Renal cortex interstitium (tissue), 11 donors: ENCODE results near the gene TBC1D4. TPM values are rescaled to one million over a fixed set of nuclear protein-coding genes. Genes with fewer than 3 reads are reported as not detected.

Experiments
- DNase-seq, 11 donors: peaks; one replicate each; pipeline ENCODE4 v3.0.0-alpha.2; 2013; ENCODE audit warnings: low read depth in 9 of 11, low spot score in 4 of 11; ENCODE audit errors: extremely low read depth in 1 of 11
- polyA plus RNA-seq, 3 donors: library from polyadenylated mRNA; unstranded; fragments of 120-200 nt; gene quantifications; one replicate each; pipeline ENCODE4 v1.2.1, GENCODE V29; 2013; ENCODE audit not compliant: insufficient read length in 3 of 3

The TBC1D4 gene
- polyA plus RNA-seq, 3 donors, result 45.6 to 59.9 (median 47.5) TPM

DNA sequence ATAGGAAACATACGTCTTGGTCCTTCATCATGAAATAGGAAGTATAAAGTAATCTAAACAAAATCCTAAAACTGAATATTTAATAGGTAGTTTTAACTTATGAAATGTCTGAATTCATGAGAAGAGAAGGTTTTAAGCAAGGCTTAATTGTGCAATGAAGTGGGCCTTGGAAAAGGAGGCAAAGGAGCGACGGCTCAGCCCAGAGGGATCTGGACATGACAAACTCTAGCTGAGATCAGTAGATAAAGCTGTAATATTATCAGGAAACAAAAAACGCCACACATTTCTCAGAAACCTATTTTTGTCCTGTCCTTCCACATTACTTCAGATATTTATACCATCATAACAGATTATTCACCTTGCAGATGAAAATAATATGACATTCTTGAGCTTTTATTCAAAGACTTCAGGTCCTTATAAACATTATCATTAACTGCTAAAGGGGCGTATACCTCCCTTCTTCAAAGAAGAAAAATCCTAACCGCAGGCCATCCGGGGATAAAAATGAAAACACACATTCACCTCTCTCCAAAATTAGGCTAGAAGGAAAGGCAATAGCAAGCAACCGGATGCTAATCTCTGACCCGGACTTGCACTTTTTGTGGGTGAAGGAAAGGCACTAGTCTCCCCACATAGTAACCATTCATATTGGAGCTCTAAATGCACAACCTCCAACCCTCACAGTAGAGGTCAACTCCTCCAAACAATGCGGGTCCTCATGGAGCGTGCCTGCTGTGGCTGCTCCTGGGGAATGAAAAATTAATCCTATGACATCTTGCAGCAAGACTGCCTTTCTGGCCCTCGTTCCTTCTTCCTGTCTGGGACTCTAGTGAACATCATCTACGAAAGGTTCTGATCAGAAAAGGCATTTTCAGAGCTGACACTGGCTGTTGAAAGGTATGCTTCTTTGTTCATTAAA lies 108.8 kb downstream of the TBC1D4 start:
- DNase-seq, result no peak

GRCh38 chr13:75372517-75372916 lies 109.5 kb downstream of the TBC1D4 start:
- DNase-seq, result peak in 8 of 11 donors; percentile 16 to 55 (median 34)

DNA sequence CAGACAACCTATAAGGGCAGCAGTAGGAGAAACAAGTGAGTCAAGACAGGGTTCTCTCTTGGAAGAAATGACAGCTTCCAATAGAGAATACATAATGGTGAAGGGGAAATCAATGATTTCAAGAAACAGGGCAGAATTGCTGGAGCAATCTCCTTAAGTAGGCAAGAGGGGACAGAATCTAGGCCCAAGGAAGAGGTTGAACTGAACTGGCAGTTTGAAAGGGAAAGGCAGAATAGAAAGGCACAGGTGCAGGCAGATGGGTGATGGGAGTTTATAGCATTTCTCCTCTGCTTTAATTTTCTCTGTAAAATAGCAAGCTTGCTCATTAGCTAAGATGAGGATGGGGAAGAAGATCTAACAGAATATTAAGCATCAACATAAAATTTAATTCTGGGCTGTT lies 110.8 kb downstream of the TBC1D4 start:
- no peak for DNase-seq

GRCh38 chr13:75370774-75371173 lies 111.2 kb downstream of the TBC1D4 start:
- no peak for DNase-seq

DNA sequence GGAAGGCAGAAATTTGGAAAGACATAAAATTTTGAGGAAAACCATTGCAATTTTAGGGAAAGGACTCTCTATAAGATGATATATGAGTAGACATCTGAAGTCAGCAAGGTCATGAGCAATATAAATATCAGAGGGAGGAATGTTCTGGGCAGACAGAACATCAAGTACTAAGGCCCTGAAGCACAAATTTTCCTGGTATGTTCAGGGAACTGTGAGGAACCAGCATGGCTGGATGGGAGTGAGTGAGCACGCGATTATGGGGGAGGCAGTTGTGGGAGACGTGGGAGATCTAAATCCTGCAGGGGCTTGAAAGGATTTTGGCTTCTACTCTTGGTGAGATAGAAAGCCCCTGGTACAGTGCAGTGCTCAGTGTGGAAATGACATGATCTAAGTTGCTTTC lies 112.0 kb downstream of the TBC1D4 start:
- peak in 1 of 11 donors; percentile 7 for DNase-seq

GRCh38 chr13:75368167-75368566 lies 113.8 kb downstream of the TBC1D4 start:
- peak in 6 of 11 donors; percentile 27 to 45 (median 32) for DNase-seq

DNA sequence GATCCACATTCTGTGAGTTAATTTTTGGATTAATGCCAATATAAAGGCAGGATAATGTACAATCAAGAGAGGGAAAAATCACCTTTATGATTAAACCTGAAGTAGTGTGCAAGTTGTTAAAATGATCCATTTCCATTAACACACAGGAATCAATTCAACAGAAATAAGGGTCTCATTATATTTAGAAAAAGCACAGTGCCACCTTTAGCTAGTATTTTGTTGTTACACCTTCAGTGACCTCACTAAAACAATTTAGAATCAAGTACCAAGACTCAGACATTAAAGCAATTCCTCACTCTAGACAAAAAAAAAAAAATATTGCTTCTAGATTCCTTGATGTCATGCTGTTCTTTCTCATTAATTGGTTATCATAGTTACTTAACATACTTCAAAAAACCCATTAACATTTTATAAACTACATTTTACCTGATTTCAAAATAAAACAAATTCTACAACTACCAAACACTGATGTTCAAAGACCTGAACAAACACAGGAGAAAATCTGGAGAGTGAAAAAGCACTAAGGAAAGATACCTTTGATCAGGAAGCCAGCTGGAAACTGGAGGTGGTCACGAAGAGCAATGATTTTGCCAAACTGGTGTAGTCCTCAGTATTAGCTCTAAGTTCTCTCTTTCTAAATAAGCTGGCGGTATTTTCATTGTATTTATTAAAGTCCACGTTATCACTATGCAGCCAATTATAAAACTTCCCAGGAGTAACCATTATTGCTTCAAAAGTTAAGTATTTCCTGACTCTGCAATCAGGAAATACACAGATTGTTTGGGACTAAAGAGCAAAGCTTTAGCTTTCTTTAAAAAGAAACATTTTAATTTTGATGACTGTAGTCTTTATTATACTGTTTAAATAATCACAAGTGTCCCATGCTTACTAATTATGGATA lies 115.3 kb downstream of the TBC1D4 start:
- DNase-seq, result no peak

- DNase-seq, result no peak
Observed at GRCh38 chr13:75365724-75366173, 116.2 kb downstream of the TBC1D4 start.

DNA sequence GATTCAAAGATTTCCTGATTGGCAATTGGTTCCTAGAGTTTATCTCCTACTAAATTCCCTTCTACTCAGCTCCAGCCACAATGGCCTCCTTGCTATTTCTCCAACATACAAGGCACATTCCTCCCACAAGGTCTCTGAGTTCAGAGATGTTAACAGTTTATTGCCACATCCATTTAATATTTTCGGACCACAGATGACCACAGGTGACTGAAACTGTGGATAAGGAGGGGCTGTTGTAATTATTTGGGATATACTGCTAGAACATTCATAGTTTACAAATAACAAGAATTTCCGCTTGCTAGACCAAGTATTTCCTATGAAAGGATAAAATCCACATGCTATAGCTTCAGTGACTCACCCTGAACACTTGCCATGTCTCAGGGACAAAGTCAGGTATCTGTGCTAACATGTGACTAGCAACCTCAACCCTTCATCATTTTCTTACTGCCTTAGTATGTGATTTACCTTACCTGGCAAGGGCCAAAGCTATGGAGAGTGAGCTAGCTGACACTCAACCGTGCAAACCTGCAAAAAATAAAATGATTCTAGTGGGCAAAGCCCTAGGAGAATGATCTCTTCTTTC lies 117.7 kb downstream of the TBC1D4 start:
- no peak for DNase-seq

- DNase-seq, result no peak
Observed at GRCh38 chr13:75363371-75363770, 118.6 kb downstream of the TBC1D4 start.

- no peak for DNase-seq
Observed at GRCh38 chr13:75362026-75362425, 119.9 kb downstream of the TBC1D4 start.

DNA sequence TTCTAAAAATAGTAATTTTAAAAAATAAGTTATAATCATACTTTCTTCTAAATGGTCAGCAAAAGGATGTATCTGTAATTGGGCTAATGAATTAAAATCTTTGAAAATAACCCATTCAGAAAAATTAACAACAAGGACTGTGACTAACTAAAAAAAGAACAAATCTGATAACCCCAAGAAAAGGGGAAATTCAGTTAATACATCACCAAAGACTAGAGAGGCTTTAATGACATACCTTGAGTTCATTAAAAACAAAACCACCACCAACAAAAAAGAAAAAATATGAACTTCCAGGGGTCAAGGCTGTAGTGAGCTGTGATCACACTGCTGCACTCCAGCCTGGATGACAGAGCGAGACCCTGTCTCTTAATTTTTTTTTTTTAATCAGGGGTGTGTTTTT lies 121.8 kb downstream of the TBC1D4 start:
- no peak for DNase-seq

- DNase-seq, result no peak
Observed at GRCh38 chr13:75359266-75359665, 122.7 kb downstream of the TBC1D4 start.

DNA sequence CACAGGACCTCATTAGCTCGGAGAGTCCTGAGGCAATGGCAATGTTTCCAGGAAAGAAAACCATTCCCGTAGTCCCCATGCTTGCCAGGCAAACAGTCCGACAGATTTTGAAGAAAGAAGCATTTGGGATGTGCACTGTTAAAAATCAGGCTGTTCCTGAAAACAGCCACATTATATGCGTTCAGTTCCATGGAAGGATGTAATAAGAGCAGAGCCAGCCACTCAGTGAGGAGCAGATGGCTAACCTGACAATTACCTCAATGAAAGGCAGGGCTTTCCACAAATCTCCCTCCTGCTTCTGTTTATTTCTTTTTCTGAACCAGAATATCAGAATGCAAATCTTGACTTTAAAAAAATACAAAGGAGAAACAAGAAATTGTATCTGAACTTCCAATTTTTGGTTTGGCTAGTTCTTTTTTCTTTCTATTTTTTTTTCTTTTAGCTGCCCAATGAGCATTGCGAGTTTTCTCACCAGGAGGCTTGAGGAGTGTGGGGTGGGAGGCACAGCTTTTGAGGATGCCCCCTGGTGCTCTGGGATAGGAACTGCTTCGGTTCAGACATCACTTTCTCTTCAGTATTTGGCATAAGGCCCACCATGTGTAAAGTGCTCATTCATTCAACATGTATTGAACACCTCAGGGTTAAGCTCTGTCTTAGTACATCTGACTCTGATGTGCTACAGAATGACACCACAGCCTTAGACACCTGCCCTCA lies 124.2 kb downstream of the TBC1D4 start:
- peak in 1 of 11 donors; percentile 14 for DNase-seq

DNA sequence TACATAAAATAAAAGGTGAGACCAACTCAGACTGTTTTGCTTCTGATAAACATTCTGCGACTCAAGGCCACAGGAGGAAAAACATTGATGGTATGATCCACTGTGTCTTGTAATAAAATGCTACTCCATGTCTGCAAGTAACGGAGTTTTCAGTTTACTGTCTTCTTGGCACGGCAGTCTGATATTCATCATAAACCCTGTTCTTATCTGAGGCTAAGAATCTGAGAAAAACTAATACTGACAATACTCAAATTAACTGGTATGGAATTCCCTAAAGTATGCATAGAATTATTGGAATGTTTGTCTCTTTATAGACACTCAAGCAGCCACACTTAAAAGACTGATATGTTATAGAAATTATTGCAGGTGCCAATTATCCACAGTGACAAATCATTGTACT lies 125.5 kb downstream of the TBC1D4 start:
- DNase-seq, result no peak

- no peak for DNase-seq
Observed at GRCh38 chr13:75355609-75356008, 126.4 kb downstream of the TBC1D4 start.

DNA sequence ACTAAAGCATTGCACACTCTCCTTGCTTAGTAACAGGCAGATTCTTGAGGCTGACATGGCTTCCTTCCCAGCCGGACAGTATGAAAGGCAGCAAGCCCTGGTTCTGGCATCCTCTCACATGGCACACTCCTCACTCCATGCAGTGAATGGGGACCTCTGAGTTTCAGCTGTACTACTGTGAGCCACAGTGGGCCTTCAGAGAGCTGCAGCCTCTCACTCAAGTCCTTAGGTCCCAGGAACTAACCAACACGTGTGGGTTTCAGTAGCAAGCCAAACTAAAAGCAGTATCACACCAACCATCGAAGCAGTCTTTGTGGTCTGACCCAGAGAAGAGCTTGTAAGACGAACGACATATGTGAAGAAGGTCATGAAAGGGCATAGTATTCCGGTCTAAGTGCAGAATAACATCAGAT lies 128.2 kb downstream of the TBC1D4 start:
- DNase-seq, result no peak

DNA sequence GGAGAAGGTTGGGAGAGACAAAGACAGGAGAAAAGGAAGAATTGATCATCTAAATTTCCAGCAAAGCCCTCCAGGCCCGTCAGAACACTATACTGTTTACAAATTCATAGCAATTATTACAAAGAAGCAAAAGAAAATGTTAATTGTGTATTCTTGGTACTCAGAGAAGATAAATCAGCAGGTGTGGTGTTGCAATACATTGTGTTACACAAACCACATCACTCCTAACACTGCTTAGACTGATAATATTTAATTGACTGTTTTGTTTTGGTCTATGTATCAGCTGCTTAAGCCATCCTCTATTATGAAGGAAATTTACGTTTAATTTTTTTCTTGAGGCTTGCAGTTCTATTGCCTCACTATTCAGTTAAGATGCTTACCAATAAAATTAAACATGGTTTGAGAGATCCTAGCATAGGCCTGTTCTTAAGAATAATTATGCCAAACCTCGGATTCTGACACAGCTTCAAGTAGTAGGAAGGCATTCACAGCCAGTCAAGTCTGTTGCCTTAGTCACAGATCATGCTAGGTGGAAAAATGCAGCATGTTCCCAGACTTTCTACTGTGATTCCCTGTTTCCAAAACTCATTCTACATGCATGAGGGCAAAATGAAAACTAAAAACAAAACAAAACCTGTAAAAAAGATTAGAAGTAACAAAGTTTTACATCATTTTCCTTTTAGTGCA lies 129.2 kb downstream of the TBC1D4 start:
- no peak for DNase-seq
